Measurements from ENCODE around the gene SUSD1. TPM values are rescaled to one million over a fixed set of nuclear protein-coding genes. Genes with fewer than 3 reads are reported as not detected.

Gene SUSD1
- total RNA-seq, 1 donor from 2014 or later, result 13.0 TPM

DNA sequence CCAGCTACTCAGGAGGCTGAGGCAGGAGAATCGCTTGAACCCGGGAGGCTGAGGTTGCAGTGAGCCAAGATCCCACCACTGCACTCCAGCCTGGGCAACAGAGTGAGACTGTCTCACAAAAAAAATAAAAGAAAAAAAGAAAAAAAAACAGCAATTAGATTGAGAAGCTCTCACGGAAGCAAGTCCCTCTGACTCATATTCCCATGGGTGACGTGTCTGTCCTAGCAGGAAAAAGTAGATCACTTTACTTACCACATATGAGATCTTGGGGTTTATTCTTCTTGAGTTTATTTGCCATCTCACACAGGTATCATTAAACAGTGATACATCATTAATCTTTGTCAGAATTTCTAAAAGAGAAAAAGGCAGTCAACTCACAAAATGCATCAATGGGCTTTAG lies 62.6 kb downstream of the SUSD1 start:
- TF ChIP-seq, protein P1, sequence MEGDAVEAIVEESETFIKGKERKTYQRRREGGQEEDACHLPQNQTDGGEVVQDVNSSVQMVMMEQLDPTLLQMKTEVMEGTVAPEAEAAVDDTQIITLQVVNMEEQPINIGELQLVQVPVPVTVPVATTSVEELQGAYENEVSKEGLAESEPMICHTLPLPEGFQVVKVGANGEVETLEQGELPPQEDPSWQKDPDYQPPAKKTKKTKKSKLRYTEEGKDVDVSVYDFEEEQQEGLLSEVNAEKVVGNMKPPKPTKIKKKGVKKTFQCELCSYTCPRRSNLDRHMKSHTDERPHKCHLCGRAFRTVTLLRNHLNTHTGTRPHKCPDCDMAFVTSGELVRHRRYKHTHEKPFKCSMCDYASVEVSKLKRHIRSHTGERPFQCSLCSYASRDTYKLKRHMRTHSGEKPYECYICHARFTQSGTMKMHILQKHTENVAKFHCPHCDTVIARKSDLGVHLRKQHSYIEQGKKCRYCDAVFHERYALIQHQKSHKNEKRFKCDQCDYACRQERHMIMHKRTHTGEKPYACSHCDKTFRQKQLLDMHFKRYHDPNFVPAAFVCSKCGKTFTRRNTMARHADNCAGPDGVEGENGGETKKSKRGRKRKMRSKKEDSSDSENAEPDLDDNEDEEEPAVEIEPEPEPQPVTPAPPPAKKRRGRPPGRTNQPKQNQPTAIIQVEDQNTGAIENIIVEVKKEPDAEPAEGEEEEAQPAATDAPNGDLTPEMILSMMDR (IDR thresholded peaks at IDR 0.05), result no peak
- no peaks in the 10 kb centered on the region for H3K4me1 ChIP-seq
- intact Hi-C loops (cut with DNase I), result no loop called here
- H3K27me3 ChIP-seq, result no peaks in the 10 kb centered on the region
- H3K36me3 ChIP-seq, result peaks cover 0 to 7% of the 10 kb centered on the region in 2 donors
- DNase-seq (ENCODE audit: low spot score in 2 of 2), result no peak
- no peak overlapping the region for H3K4me3 ChIP-seq
- H3K27ac ChIP-seq, result no peak overlapping the region
- no peaks in the 10 kb centered on the region for H3K9me3 ChIP-seq

DNA sequence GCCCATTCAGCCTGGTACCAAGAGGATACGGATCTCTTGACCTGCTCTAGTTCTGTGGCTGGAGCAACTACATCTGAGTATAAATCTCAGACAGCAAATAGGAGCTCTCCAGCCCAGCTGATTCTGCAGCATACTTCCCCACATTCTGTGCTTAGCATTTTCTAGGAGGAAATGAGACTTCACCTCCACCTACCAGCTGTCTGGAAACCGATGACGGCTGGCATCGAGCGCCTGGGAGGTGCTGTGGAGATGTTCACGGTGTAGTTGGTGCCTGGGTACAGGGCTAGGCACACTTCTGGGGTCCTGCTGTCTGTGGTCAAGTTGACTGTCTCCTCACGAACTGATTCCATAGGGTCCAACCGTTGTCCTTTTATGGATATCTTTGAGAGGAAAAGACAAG lies 63.6 kb downstream of the SUSD1 start:
- Histone ChIP-seq H3K27ac (no peak overlapping the region), H3K4me3 (no peak overlapping the region), H3K4me1 (no peaks in the 10 kb centered on the region), H3K9me3 (no peaks in the 10 kb centered on the region), H3K27me3 (no peaks in the 10 kb centered on the region), H3K36me3 (peaks cover 0 to 7% of the 10 kb centered on the region in 2 donors)
- TF ChIP-seq, protein P1 (IDR thresholded peaks at IDR 0.05), result no peak
- no peak for DNase-seq (ENCODE audit: low spot score in 2 of 2)
- intact Hi-C loops (cut with DNase I), result no loop called here

DNA sequence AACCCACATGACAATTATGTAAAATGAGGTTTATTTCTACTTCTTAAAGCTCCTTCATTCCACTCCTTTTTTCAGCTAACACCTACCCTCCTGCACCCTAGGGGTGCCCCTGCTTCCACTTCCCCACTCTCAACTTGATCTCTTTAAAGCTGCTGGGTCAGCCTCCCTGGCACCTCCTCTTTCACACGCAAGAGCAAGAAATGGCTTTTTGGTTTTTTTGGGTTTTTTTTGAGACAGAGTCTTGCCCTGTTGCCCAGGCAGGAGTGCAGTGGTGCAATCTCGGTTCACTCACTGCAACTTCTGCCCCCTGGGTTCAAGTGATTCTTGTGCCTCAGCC lies 64.4 kb downstream of the SUSD1 start:
- intact Hi-C loops (cut with DNase I), result no loop called here
- TF ChIP-seq, protein P1 (IDR thresholded peaks at IDR 0.05), result no peak
- no peak for DNase-seq (ENCODE audit: low spot score in 2 of 2)
- Histone ChIP-seq H3K36me3 (peaks cover 0 to 7% of the 10 kb centered on the region in 2 donors), H3K27me3 (no peaks in the 10 kb centered on the region), H3K4me3 (no peak overlapping the region), H3K27ac (no peak overlapping the region), H3K9me3 (no peaks in the 10 kb centered on the region), H3K4me1 (no peaks in the 10 kb centered on the region)

DNA sequence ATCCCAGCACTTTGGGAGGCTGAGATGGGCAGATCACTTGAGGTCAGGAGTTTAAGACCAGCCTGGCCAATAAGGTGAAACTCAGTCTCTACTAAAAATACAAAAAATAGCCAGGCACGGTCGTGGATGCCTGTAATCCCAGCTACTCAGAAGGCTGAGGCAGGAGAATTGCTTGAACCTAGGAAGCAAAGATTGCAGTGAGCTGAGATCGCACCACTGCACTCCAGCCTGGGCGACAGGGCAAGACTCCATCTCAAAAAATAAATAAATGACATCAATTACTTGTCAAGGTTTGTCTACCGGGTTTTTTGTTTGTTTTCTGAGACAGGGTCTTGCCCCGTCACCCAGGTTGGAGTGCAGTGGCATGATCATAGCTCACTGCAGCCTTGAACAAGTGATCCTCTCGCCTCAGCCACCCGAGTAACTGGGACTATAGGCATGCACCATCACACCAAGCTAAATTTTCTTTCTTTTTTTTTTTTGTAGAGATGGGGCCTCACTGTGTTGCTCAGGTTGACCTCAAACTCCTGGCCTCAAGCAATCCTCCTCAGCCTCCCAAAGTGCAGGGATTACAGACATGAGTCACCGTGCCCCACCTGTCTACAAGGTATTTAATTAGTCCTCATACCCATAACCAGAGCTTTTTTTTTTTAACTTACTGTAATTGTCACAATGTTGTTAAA lies 64.9 kb downstream of the SUSD1 start:
- peaks cover 0 to 11% of the 10 kb centered on the region in 2 donors for H3K36me3 ChIP-seq
- no peak for DNase-seq (ENCODE audit: low spot score in 2 of 2)
- intact Hi-C loops (cut with DNase I), result no loop called here

DNA sequence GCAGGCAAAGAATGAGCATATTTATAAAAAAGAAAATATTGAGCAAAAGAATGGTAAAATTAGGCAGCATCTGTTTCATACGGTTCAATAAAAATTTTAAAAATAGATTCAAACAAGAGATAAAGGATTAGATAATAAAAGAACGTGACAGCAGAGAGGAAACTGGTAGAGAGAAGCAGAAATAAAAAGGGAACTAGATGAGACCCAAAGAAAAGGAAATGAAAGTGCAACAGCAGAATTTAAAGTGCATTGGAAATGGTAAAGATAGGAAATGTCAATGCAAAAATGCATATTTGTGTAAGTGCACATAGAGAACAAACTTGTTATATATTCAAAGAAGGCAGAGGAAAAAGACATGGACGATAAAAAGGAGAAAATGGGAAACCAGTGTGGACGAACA lies 70.2 kb downstream of the SUSD1 start:
- no peaks in the 10 kb centered on the region for H3K27me3 ChIP-seq

More for the DNA sequence above, 64.9 kb downstream of the SUSD1 start:
- H3K27ac ChIP-seq, result no peak overlapping the region
- H3K4me3 ChIP-seq, result no peak overlapping the region
- H3K27me3 ChIP-seq, result no peaks in the 10 kb centered on the region
- H3K9me3 ChIP-seq, result no peaks in the 10 kb centered on the region
- H3K4me1 ChIP-seq, result no peaks in the 10 kb centered on the region
- TF ChIP-seq, protein P1 (IDR thresholded peaks at IDR 0.05), result no peak

More for the DNA sequence above, 70.2 kb downstream of the SUSD1 start:
- H3K4me3 ChIP-seq, result no peak overlapping the region
- no peaks in the 10 kb centered on the region for H3K9me3 ChIP-seq
- no peak overlapping the region for H3K27ac ChIP-seq
- H3K36me3 ChIP-seq, result peaks cover 0 to 4% of the 10 kb centered on the region in 2 donors
- H3K4me1 ChIP-seq, result no peaks in the 10 kb centered on the region
- TF ChIP-seq, protein P1 (IDR thresholded peaks at IDR 0.05), result no peak
- DNase-seq (ENCODE audit: low spot score in 2 of 2), result no peak
- intact Hi-C loops (cut with DNase I), result no loop called here

All from ascending aorta (tissue), 2 donors.